MM.1S (cell line): ENCODE measurements around the gene MUC5AC.

Experiments used
- EZH2 ChIP-seq: fragments of 300-600 bp; sonication (generic); optimal IDR thresholded peaks from 2 replicates; pipeline ENCODE3; 2017; ENCODE audit warnings: low read depth, mild to moderate bottlenecking, antibody characterized with exemption, low read length, mixed read lengths
- TF ChIP-seq, protein P1 (sequence below): fragments of 300-600 bp; sonication (generic); IDR thresholded peaks from 2 replicates; pipeline ENCODE4 v1.5.1; 2016; ENCODE audit warnings: antibody characterized with exemption, low read length, mixed read lengths

DNA sequence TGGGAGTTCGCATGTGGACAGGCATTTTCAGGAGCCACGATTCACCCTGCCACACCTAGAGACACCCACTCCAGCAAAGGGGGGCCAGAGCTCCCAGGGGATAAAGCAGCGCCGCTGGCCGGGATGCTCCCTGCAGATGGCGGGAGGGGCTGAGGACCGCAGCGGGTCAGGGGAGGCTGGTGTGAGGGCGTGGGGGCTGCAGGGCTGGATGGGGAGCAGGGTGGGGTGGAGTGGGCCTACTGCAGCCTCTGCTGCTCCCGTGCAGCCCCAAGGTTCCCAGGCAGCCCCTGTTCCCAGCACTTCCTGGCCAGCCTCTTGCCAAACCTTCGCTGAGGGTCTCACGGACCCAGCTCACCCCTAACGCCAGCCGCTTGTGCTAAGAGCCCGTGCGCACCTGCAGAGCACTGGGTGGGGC, 78.2 kb downstream of the MUC5AC start:
- TF ChIP-seq, protein P1, sequence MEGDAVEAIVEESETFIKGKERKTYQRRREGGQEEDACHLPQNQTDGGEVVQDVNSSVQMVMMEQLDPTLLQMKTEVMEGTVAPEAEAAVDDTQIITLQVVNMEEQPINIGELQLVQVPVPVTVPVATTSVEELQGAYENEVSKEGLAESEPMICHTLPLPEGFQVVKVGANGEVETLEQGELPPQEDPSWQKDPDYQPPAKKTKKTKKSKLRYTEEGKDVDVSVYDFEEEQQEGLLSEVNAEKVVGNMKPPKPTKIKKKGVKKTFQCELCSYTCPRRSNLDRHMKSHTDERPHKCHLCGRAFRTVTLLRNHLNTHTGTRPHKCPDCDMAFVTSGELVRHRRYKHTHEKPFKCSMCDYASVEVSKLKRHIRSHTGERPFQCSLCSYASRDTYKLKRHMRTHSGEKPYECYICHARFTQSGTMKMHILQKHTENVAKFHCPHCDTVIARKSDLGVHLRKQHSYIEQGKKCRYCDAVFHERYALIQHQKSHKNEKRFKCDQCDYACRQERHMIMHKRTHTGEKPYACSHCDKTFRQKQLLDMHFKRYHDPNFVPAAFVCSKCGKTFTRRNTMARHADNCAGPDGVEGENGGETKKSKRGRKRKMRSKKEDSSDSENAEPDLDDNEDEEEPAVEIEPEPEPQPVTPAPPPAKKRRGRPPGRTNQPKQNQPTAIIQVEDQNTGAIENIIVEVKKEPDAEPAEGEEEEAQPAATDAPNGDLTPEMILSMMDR: no peak
- TF ChIP-seq EZH2: no peak
